ENCODE results near the gene ZNF408.

DNA sequence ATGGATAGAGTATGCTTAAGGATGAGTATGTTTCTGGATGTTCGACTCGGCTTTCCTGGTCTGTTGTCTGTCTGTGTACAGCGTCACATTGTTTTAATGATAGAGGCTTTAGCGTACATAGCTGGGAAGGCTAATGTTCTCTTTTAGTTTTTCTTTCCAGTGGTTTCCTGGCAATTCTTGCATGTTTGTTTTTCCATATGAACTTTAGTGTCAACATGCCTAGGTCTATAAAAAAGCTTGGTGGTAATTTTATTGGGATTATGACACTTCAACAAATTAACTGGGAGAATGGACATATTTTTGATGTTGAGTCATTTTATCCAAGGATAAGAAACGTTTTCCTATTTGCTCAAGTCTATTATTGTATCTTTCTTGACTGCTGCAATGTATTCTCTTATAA is 35.8 kb downstream of the ZNF408 start:
- TF ChIP-seq POLR2AphosphoS5 (IDR thresholded peaks at IDR 0.05; ENCODE audit: borderline replicate concordance, low read depth, low read length): no peak
- no peak for TF ChIP-seq EZH2 (IDR thresholded peaks at IDR 0.05)
- TF ChIP-seq FOXP2 (optimal IDR thresholded peaks at IDR 0.05; ENCODE audit: control extremely low read depth, extremely low read length, insufficient read depth): no peak

All from SK-N-MC (cell line).